ENCODE results near the gene PGLYRP2. TPM values are rescaled to one million over a fixed set of nuclear protein-coding genes. Genes with fewer than 3 reads are reported as not detected.
A peak's percentile ranks its signal among the peaks of the same experiment; 100 is the strongest.

PGLYRP2 gene
- total RNA-seq, 1 donor from 2014 or later = not detected

DNA sequence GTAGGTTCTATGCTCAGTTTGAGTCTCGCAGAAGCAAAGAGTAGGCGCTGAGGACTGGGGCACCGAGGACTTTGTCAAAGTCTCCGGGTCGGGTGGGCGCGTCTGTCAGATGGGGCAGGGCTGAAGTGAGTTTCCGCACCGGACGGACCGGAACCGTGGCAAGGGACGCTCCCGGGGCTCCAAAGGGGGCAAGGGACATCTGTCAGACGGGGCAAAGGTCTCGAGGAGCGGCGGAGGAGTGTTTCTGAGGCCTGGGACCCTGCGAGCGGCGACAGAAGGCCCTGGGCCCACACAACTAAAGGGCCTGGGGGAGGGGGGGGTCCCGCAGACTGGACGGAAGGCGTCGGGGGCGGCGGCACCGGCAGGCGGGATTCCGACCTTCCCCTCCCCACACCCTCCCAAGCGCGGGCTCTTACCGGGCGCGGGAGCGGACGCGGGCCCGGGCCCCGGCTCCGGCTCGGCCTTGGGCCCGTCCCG lies 47.2 kb downstream of the PGLYRP2 start:
- Histone ChIP-seq H3K27ac (peak overlapping the region; percentile 51), H3K4me1 (peaks cover 27% of the 10 kb centered on the region)
- intact Hi-C loops (cut with DNase I) = no loop called here

DNA sequence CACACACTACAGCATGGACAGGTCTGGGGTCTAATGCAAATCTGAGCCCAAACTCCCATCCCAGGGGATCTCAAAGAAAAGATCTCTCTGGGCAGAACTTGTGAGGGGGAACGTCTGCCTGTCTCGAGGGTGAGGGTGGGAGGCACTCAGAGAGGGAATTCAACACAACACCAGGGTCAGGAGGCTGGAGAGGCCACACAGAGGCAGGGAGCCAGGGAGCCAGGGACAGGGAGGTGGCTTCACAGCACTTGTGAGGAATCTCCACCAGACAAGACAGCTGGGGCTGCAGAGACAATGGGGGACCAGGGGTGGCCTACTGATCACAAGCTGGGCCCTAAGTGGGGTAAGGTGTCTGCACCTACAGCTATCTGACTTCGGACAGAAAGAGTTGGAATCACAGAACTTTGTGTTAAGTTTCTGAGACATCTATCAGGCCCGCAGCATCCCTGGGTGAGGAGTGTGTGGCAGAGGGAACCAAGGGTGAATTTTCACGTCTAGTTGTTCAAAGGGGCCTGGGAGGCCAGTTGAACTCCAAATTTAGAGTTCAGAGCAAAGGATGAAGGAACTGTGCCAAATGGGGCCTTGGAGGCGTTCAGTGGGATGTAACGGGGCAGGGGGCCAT lies 47.8 kb downstream of the PGLYRP2 start:
- H3K4me1 ChIP-seq = peaks cover 27% of the 10 kb centered on the region
- no peaks in the 10 kb centered on the region for H3K27me3 ChIP-seq
- ATAC-seq (no peak), DNase-seq (no peak)
- peak overlapping the region; percentile 74 for H3K4me3 ChIP-seq
- H3K27ac ChIP-seq = peak overlapping the region; percentile 51
- intact Hi-C loops (cut with DNase I) = no loop called here
- H3K9me3 ChIP-seq = no peaks in the 10 kb centered on the region
- peaks cover 24% of the 10 kb centered on the region for H3K36me3 ChIP-seq
- TF ChIP-seq, protein P1, sequence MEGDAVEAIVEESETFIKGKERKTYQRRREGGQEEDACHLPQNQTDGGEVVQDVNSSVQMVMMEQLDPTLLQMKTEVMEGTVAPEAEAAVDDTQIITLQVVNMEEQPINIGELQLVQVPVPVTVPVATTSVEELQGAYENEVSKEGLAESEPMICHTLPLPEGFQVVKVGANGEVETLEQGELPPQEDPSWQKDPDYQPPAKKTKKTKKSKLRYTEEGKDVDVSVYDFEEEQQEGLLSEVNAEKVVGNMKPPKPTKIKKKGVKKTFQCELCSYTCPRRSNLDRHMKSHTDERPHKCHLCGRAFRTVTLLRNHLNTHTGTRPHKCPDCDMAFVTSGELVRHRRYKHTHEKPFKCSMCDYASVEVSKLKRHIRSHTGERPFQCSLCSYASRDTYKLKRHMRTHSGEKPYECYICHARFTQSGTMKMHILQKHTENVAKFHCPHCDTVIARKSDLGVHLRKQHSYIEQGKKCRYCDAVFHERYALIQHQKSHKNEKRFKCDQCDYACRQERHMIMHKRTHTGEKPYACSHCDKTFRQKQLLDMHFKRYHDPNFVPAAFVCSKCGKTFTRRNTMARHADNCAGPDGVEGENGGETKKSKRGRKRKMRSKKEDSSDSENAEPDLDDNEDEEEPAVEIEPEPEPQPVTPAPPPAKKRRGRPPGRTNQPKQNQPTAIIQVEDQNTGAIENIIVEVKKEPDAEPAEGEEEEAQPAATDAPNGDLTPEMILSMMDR (IDR thresholded peaks at IDR 0.05) = no peak

More for the DNA sequence above, 47.2 kb downstream of the PGLYRP2 start:
- TF ChIP-seq, protein P1 (IDR thresholded peaks at IDR 0.05) = no peak
- Histone ChIP-seq H3K9me3 (no peaks in the 10 kb centered on the region), H3K27me3 (no peaks in the 10 kb centered on the region), H3K36me3 (peaks cover 19% of the 10 kb centered on the region), H3K4me3 (peak overlapping the region; percentile 74)
- DNase-seq = no peak
- ATAC-seq = no peak

DNA sequence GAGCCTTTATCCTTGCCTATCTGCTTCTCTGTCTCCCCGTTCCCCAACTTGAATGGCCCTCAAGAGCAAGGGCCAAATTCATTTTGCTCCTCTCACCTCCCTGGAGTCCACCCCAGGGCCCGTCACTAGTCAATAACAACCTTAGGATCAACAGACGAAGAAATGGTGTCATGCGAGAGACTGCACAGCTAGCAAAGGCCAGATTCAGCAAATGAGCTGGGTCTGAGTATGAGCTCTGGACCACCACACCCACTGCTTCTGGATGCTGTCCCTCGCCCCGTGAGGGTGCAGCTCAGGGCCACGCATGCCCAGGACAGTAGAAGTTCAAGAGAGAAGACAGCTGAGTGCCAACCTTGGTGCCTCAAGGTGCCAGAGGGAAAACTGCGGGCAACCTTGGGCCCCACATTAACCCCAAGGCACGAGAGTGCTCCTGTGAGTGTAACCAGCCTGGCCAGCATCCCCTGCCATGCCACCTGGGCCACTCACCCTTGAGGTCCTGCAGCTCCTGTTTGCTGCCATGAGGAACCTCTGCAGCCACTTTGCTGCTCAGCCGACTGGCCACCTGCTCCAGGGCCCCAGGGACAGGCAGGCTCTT lies 48.7 kb downstream of the PGLYRP2 start:
- ATAC-seq (no peak), DNase-seq (no peak)
- no peak overlapping the region for H3K4me3 ChIP-seq
- H3K4me1 ChIP-seq = peaks cover 27% of the 10 kb centered on the region
- TF ChIP-seq, protein P1 (IDR thresholded peaks at IDR 0.05) = no peak
- peaks cover 31% of the 10 kb centered on the region for H3K36me3 ChIP-seq
- intact Hi-C loops (cut with DNase I) = no loop called here
- no peaks in the 10 kb centered on the region for H3K9me3 ChIP-seq
- H3K27ac ChIP-seq = no peak overlapping the region
- H3K27me3 ChIP-seq = no peaks in the 10 kb centered on the region

DNA sequence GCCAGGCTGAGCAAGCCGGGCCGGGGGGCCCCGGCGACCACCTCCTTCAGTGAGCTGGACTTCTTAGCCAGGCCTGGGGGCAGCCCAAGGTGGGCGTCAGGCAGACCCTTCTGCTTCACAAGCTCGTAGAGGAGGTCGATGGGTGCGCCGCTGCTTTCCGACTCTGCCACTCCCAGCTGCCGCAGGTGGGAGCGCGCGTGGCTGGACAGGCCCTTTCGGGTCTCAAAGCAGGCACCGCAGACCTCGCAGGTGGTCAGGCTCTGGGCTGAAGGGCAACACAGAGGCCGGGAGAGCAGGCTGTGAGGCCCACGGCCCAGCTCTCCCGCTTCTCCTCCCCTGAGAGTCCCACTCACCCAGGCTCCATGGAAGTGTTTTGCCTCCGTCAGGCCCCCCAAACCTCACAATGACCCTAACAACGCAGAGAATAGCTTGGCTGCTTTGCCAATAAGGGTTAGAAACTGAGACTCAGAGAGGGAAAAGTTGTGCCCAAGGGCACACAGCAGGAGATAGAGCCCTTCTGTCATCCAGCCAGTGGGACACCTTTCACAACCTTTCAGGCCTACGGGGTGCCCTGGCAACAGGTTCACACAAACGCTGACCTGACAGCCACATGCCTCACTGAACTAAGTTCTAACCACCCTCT lies 49.4 kb downstream of the PGLYRP2 start:
- Histone ChIP-seq H3K4me1 (peaks cover 27% of the 10 kb centered on the region), H3K27ac (no peak overlapping the region), H3K36me3 (peaks cover 37% of the 10 kb centered on the region), H3K9me3 (no peaks in the 10 kb centered on the region), H3K4me3 (no peak overlapping the region), H3K27me3 (no peaks in the 10 kb centered on the region)
- DNase-seq (no peak), ATAC-seq (no peak)
- intact Hi-C loops (cut with DNase I) = no loop called here
- TF ChIP-seq, protein P1 (IDR thresholded peaks at IDR 0.05) = no peak

DNA sequence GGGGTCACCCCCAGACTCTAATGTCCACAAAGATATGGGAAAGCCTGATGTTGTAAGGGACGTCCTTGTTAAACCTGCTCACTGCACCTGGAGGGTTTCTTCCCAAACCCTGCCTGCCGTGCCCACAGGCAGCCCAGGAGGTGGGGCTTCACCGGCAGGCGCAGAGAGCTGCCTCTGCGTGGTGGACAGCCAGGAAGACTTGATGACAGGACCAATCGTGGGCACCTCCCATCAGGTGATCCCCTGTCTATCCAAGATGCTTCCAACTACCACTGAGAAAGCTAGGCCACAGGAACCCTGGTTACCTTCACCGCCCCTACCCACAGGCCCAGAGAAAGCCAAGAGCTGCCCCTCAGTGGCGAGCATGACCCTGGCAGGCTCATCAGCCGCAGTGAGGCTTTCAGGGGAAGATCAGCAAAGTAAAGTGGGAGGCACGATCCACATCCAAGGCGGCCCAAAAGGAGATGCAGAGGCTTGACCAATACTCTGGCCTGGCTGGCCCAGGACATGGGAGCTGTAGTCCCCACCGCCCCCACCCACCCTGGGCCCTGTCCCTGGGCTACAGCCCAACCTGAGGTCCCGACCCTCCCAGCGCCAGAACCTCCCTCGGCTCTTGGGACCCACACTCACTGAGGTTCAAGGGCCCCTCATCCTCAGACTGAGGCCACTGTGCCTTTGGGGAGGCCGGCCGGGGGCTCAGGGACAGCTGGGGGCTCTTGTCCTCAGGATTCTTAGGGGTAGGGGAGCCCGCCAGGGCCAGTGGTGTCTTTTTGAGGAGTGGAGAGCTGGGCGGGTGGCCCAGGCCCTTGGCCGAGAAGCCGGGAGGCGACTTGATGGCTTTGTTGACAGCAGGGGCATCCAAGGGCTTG lies 50.1 kb downstream of the PGLYRP2 start:
- DNase-seq = no peak
- TF ChIP-seq, protein P1 (IDR thresholded peaks at IDR 0.05) = no peak
- Histone ChIP-seq H3K27me3 (no peaks in the 10 kb centered on the region), H3K9me3 (no peaks in the 10 kb centered on the region), H3K27ac (no peak overlapping the region), H3K4me1 (peaks cover 27% of the 10 kb centered on the region), H3K4me3 (no peak overlapping the region), H3K36me3 (peaks cover 44% of the 10 kb centered on the region)
- no peak for ATAC-seq
- intact Hi-C loops (cut with DNase I) = no loop called here
